Cardiac septum (tissue), 1 donor: ENCODE measurements around the gene DLEU7. TPM values are rescaled to one million over a fixed set of nuclear protein-coding genes. Genes with fewer than 3 reads are reported as not detected.

Experiments
- DNase-seq: peaks from one replicate; pipeline ENCODE4 v3.0.0-alpha.2; 2020; ENCODE audit warnings: low spot score
- intact Hi-C: fragments of 100-400 bp; cut with DNase I; formaldehyde crosslinking; loops from one replicate; pipeline ENCODE4 v1.14.0; 2022
- total RNA-seq: library from RNA; stranded (reverse); fragmentation: NEBNext Ultra II Directional; extraction: Animal tissue kit (Norgen Biotek cat#: 25700); gene quantifications from one replicate; pipeline ENCODE4 v1.2.1, GENCODE V29; 2021
- donor health status: DM: no; HTN: no; CAD: no.

The DLEU7 gene
- total RNA-seq, 1 donor from 2014 or later = not detected

DNA sequence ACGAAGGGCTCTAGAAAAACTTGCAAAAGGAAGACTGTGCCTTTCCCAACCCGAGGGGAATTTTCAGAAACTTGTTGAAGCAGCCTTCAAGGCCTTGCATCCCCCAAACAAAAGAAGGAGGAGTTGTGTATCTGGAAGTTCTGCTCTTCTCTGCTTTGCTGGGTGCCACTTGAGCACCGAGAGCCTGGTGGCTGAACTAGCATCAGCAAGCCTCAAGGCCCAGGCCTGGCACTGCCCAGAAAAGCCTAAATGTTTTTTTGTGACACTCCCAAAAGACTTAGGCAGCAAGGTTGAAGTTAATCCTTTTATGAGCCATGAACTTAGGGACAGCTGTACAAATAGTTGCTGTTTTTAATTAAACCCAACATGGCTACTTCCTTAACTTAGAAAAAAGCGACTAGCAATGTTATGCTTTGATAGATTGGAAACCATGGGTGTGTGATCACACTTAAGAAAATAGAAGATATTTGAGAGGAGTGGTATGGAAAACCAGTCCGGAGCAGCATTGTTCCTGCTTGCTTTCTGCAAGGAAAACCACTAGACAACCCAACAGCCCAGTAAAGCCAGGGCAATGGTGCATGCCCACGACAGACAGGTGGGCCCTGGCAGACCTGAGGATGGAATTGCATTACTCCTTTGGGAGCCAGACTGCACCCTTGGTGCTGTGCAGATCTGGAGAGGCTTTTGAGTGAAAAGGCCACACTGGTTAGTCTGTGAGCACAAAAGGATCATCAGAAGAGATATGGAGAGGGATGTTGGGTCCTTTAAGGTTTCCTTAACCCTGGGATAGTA is 788 bp upstream of the DLEU7 start:
- DNase-seq = no peak
- intact Hi-C loops = no loop called here

DNA sequence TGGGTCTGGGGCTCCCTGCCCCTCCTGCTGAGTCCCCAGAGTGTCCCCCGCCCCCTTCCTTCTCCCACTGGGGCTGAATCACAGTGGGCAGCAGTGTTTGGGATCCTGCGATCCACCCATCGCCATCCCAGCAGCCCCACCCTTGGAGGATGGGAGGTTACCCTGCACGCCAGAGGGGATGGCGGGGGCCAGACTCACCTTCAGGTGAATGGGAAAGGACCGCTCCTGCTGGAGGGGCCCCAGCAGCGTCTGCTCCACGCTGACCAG is 569 bp downstream of the DLEU7 start:
- no peak for DNase-seq
- intact Hi-C loops = no loop called here

DNA sequence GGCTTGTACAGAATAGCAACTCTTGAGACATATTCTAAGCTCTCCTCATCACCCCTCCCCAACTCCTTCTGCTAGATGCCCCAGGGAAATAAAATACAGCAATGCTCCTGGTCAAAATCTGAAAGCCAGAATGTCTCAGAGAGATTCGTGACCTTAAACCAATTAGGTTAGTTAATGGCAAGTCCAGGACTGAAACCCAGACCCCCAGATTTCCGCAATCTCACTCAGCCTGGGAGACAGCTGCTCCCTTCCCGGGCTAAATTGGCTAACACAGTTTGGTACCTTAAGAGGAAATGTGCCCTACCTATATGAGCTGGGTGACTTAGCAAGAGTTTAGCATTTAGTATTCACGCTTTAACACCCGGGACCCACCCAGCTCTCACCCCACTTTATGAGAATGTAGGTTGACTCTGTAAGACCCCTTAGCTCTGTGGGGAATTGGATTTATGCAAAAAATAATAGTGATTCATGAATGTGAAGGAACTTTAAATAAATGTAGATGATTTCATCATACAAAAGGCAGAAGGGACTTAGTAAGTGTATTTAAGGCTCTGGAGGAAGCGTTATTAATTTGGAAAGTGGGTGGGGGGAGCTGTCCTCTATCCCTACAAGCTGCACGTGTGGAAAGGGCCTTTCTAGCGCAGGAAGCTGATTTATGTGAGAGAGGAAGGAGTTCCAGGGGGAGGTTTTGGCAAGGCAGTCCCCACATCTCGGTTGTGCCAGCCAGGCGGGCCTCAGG is 1.1 kb downstream of the DLEU7 start:
- no peak for DNase-seq
- intact Hi-C loops = no loop called here

DNA sequence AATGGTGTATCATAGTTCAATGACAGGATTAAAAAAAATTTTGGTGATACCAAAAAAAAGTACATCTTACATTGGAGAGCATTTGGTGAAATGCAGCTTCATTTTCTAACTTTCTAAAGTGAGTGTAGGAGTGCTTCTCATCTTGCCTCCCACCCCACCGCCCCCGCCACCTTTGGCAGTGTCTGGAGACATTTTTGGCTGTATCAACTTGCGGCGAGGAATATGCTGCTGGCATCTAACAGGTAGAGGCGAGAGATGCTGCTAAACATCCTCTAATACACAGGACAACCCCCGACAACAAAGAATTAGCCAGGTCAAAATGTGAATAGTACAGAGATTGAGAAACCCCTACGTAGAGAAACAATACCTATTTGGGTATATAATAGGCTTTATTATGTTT is 1.7 kb downstream of the DLEU7 start:
- DNase-seq = no peak
- intact Hi-C loops = no loop called here

DNA sequence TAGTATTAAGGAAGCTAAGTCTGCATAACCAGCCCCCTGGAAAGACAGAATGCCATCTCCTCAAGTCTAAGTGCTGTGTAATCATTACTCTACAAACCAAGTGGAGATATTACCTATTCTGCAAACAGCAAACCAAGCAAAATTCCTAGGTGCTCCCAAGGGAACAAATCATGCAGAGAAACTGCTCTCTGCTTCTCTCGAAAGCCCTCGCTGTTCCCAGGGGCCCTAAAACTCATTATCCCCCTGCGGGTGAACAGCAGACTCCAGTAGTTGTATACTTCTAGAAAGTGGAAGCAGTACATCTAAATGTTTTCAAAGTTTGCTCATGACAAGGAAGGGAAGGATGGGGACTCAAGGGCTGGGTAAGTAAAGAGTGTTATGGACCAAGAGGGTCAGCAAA is 3.2 kb downstream of the DLEU7 start:
- no peak for DNase-seq
- intact Hi-C loops = no loop called here

DNA sequence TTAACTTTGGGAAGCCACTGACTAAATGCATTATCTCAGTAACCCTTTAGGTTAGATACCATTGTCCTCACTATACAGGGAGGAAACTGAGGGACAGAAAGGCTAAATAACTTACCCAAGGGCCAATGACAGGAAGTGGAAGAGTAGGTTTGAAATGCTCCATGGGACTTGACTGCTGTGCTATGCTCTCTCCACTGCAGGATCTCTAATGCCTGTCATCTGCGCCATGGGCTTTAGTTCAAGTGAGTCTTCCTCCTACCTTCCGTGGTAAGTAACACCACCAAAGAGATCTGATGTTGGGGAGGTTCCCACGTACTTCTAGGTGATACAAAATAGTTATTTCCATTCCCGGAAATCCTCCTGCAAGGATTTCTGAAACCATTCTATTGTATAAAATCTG is 3.7 kb downstream of the DLEU7 start:
- DNase-seq = no peak
- intact Hi-C loops = no loop called here

DNA sequence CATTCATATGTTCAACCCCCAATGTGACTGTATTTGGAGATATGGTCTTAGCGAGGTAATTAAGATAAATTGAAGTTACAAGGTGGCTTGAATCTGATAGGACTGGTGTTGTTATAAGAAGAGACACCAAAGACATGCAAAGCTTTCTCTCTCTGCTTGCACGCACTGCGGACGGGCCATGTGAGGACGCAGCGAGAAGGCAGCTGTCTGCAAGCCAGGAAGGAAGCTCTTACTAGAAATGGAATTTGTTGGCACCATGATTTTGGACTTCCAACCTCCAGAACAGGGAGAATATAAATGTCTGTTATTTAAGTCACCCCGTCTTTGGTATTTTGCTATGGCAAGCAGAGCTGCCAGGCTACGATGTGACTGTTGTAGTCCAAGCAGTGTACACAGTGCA is 4.8 kb downstream of the DLEU7 start:
- no peak for DNase-seq
- intact Hi-C loops = no loop called here

DNA sequence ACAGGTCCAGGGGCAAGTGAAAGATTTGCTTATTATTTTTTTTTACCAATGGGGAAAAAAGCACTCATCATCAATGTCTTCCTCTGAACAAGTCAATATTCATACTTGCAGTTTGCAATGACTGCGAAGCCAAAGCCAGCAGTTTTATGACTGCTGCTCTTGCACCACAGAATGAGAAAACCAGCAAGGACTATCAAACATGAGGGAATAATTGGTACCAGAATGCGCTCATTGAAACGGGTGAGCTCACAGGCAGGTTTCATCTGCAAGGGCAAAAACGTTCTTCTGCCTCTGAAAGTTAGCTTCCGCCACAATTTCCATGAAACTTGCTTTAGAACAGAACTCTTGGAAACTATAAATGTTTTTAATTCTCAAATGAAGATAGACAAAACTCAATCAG is 5.5 kb downstream of the DLEU7 start:
- intact Hi-C loops = no loop called here

DNA sequence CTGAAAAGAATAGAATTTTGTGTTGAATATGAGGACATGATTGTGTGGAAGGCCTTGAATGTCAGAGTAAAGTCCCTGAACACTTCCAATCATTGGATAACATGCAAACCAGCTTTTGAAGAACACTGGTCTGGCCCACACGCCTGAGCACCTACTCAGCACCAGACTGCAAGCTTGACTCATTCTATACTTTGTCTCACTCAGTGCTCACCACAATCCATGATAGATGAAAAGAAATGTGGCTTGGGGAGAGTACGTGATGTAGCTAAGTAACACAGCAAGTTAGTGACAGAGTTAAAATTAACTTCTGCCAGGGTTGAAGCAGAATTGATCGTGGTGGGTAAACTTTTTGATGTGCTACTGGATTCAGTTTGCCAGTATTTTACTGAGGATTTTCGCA is 12.0 kb downstream of the DLEU7 start:
- intact Hi-C loops = no loop called here
- no peak for DNase-seq

More for the DNA sequence above, 5.5 kb downstream of the DLEU7 start:
- DNase-seq = no peak

DNA sequence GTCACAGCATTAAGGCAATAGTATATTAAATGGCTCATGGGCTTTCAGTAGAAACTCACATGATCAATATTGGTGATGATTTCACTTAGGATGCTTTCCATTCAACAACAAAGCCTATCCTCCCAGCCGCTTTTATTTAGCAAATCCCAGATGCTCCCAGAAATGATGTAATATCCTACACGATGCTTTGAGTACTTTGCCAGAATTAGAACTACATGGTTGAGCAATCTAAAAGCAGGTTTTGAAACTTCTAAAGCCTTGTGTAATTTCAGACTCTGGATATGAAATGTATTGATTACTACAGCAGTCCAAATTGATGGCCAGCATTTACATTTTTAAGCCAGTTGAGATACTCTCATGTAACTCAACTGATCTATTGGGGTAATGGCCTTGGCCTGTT is 13.6 kb downstream of the DLEU7 start:
- intact Hi-C loops = no loop called here
- DNase-seq = no peak

DNA sequence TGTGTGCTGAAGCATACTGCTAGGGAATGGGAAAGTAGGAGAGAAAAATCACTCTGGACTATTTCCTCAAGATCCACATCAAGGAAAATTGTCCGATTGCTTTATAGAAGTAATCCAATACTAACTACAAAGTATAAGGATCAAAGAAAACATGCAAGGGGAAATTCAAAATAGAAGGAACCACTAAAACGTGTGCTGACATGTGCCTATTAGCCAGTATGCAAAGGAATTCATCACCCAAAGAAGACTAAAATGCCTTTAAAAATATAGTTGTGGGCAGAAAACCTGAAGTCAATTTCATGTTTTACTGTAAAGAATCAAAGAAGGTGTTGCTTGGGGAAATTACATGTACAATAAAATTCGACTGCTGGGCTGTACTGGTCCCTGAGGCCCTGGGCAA is 14.3 kb downstream of the DLEU7 start:
- intact Hi-C loops = no loop called here
- DNase-seq = no peak

DNA sequence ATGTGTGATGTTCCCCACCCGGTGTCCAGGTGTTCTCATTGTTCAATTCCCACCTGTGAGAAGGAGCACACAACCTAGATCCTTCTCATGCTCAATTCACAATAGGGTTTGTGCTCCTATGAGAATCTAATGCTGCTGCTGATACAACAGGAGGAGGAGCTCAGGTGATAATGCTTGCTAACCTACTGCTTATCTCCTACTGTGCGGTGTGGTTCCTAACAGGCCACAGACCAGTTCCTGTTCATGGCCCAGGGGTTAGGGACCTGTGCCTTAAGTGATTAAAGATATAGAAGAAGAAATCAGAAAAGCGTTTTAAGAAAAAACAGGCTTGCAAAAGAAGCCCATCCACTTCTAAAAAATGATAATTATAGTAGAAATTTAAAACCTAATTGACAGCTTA is 17.5 kb downstream of the DLEU7 start:
- no peak for DNase-seq
- intact Hi-C loops = no loop called here

DNA sequence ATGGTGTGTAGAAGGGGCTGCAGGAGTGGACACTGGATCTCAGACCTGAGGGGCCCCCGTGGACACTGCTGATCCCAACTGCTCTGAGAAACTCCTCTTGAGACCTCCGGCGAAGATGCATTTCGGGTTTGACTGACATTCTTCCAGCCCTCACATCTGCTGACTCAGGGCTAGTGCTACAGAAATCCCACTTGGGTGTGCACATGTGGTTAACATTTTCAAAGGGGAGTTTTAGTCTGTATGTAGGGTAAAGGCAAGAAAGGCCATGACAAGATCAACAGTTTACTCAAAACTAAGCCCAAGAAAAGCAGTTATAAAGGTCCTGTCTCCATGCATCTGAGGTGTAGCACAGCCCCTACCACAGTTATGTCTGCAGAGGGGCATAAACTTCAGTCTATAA is 31.2 kb downstream of the DLEU7 start:
- intact Hi-C loops = no loop called here
- DNase-seq = no peak

DNA sequence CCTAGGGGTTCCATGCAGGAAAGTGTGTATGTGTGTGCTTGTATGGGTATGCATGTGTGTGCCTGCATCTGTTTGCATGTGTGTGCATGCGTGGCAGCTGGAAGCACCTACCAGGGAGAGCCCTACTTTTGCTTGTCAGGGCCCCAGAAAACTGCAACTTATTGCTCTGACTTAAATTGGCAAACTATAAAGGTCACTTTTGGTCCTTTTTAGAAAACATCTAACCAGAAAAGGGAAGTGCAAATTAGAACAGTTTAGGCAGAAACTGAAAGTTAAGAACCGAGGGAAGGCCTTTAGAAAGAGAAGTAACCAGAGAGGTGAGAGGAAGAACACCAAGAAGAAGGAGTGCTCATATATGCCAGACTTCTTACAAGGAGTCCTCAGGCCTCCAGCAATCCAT is 32.5 kb downstream of the DLEU7 start:
- DNase-seq = no peak
- intact Hi-C loops = no loop called here

DNA sequence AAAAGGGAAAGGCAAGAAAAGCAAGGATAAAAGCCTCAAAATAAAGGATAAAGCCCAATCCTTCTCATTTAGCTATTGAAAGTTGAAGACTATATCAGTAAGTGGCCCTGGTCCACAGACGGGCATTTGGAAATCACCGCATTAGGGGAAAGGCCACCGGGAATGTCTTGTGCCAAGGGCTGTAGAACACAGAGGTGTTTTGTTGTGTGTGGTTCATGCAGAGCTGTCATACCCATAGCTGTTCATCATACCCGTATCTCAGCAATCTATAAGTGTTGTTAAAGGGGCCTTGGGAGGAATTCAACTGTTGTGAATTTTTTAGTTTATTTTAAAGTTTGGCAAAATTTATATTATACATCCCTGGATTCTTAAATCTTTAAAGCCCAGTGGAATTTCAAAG is 33.0 kb downstream of the DLEU7 start:
- no peak for DNase-seq
- intact Hi-C loops = no loop called here

DNA sequence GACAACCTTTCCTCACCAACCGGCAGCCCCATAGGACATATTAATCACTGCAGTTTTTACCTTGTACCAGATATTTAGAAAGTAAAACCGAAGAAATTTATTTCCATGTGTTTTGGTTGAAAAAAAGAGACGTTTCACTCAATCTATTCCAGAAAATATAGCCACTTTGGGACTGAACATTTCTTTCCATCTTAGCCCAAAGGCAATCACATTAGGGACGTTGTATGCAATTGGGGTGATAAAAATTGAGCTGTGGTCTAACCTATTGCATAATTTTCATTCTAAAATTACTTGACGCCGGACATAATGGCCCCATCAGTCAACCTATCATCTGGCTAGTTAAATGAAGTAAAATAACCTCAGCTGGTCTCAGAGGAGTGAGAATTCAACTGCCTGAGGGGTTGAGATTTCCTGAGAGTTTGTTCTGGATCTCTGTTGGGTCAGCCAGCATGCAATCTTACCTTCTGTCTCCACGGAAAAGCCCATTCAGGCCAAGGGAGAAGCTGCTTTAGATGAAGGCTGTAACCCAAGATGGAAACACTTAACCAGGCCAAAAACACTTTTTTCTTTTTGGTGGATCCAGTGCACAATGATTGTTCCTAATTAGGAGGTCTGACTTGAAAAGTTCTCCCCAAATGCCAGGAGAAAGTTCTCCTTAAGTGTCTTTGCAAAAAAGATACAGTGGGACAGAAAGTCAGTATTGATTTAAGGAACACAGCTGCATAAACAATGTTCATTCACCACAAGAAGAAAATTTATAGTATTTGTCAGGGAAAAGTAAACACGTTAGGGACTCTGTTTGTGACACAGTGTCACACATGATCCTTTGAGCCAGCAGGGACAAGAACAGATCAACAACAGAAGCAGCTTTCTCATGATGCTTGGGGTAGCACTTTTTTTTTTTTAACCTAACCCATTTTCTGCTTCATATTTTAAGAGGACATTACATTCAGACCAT is 34.1 kb downstream of the DLEU7 start:
- intact Hi-C loops = loop anchor here (10.0 kb wide), 1 partner anchor 255 kb away; no protein-coding TSS in a partner anchor
- no peak for DNase-seq

DNA sequence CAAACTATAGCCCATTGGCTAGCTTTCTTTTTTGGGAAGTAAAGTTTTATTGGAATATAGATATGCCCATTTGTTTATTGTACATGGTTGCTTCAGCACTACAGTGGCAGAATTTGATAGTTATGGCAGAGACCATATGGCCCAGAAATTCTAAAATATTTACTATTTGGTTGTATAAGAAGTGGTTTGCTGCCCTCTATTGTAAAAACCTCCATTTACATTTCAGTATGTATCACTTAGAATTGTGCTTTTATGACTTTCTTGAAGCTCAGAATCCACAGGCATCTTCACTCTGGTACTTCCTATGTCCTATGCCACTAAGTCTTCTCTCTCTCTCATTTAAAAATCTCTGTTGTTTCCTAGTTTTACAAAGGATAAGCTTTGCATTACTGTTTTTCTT is 37.7 kb downstream of the DLEU7 start:
- intact Hi-C loops = loop anchor here (10.0 kb wide), 1 partner anchor 259 kb away; no protein-coding TSS in a partner anchor
- DNase-seq = no peak

DNA sequence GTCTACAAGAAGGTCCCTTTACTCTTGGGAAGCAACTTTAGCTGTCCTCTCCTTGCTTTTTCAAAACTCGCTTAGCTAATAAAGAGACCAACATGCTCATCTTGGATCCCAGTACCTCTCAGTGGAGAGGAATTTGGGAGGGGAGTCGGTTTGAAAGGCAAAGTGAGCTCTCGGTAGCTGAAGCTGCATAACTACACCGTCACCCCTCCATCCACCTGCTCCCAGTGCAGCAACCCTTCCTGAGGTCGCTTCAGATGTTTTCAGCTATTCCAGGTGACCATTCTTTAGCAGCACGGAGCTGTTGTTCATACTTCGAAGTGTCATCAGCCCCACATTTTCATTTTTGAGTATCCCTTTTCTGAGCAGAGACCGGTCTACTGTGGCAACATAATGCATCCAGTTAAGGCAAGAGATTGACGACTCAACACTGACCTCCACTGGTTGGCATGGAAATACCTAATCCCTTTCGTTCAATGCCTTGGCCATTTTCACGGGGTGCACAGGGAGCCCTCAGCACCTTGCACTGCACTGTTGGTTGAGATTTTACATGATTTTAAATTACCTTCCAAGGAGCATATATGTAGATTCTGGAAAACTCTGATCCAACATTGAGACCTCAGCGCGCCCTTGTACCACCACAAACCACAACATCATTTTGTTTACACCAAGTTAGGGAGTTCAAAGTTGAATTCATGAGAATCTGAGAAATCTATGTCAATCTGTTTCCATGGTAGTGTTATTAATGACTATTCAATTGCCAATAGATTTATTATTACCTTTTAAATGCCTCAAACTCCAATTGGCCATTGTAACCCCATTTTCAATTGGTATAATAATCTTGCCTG is 42.2 kb downstream of the DLEU7 start:
- DNase-seq = no peak
- intact Hi-C loops = loop anchor here (5.0 to 10.0 kb wide), 7 partner anchors 111 to 824 kb away; partner anchors contain the start of gene TRIM13

DNA sequence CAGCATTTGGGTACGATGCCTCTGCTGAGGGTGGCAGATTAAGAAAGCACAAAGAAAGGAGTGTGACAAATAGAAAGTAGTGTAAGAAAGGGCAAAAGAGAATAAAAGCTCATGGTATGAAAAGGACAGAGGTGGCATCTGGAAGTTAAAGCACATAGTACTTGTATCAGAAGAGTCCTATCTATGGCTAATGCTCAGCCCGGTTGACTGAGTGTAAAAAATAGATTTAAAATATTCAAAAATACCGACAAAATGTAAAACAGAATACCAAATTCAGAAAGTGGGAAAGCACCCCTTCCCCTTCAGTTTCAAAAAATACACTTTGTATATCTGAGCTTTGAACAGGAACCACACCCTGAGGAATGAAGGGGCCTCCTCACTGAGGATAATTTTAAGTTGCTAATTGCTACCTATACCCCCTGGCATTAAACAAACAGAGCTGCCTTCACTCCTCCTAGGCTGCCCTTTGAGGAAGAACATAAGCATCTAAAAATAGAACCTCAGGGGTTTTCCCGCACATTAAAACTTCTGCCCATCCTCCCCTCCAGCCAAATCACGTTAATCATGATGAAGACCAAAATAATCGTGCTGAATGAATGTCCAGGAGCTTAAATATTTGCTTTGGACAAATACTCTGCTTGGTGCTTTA is 43.3 kb downstream of the DLEU7 start:
- intact Hi-C loops = loop anchor here (5.0 to 10.0 kb wide), 7 partner anchors 112 to 823 kb away; partner anchors contain the start of gene TRIM13
- no peak for DNase-seq
